SU-DHL-6 (cell line): ENCODE data around the gene PRSS48.

Source experiments
- CTCF ChIP-seq: fragments of 200-600 bp; sonication (generic); IDR thresholded peaks from one replicate; pipeline ENCODE4 v1.5.1; 2017; ENCODE audit warnings: antibody characterized with exemption, mild to moderate bottlenecking, low read length, moderate library complexity; ENCODE audit not compliant: insufficient read depth, poor library complexity, severe bottlenecking
- EZH2phosphoT487 ChIP-seq: fragments of 200-600 bp; sonication (generic), shearing (Covaris generic); conservative IDR thresholded peaks from 2 replicates; pipeline ENCODE4 v1.6.1; 2018; ENCODE audit warnings: mild to moderate bottlenecking, antibody characterized with exemption, low read length, moderate library complexity, mixed read lengths

DNA sequence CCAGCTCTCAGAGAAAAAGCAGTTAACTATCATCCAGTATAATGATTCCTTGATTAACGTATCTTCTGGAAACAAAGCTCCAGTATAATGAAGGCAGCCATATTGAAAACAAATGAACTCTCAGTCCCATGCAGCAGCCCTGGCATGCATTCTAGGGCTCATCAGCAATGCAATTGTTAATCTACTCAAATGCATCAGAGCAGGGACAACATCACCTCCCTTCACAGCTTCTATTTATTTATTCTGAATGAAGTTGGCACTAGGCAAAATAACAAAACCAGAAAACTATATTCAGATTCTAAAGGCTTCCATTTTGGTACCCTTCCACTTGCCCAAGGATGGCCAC lies 37.0 kb downstream of the PRSS48 start:
- TF ChIP-seq CTCF (no peak), EZH2phosphoT487 (no peak)
